ENCODE measurements around the gene MON2. TPM values are rescaled to one million over a fixed set of nuclear protein-coding genes. Genes with fewer than 3 reads are reported as not detected.
A peak's percentile ranks its signal among the peaks of the same experiment; 100 is the strongest.

Gene MON2
- total and polyA plus RNA-seq, 2 of the 13 experiments (the other 11 are each of a cell fraction or from before 2014, with no cell fraction given) = 10.5 to 24.8 TPM

DNA sequence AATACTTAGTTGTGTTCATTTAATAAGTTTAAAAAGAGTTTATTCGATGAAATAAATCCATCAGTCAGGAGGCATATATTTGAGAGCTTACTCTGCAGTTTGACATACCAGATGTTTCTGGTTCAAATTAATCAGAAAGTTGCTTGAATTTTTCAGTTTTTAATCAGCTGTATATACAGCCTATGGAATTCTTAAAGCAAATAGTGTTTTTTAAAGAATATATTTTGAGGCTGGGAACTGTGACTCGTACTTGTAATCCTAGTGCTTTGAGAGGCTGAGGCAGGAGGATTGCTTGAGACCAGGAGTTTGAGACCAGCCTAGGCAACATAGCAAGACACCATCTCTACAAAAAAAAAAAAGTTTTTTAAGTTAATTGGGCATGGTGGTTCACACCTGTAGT lies 112.1 kb downstream of the MON2 start (continued):
- TF ChIP-seq, protein P1, sequence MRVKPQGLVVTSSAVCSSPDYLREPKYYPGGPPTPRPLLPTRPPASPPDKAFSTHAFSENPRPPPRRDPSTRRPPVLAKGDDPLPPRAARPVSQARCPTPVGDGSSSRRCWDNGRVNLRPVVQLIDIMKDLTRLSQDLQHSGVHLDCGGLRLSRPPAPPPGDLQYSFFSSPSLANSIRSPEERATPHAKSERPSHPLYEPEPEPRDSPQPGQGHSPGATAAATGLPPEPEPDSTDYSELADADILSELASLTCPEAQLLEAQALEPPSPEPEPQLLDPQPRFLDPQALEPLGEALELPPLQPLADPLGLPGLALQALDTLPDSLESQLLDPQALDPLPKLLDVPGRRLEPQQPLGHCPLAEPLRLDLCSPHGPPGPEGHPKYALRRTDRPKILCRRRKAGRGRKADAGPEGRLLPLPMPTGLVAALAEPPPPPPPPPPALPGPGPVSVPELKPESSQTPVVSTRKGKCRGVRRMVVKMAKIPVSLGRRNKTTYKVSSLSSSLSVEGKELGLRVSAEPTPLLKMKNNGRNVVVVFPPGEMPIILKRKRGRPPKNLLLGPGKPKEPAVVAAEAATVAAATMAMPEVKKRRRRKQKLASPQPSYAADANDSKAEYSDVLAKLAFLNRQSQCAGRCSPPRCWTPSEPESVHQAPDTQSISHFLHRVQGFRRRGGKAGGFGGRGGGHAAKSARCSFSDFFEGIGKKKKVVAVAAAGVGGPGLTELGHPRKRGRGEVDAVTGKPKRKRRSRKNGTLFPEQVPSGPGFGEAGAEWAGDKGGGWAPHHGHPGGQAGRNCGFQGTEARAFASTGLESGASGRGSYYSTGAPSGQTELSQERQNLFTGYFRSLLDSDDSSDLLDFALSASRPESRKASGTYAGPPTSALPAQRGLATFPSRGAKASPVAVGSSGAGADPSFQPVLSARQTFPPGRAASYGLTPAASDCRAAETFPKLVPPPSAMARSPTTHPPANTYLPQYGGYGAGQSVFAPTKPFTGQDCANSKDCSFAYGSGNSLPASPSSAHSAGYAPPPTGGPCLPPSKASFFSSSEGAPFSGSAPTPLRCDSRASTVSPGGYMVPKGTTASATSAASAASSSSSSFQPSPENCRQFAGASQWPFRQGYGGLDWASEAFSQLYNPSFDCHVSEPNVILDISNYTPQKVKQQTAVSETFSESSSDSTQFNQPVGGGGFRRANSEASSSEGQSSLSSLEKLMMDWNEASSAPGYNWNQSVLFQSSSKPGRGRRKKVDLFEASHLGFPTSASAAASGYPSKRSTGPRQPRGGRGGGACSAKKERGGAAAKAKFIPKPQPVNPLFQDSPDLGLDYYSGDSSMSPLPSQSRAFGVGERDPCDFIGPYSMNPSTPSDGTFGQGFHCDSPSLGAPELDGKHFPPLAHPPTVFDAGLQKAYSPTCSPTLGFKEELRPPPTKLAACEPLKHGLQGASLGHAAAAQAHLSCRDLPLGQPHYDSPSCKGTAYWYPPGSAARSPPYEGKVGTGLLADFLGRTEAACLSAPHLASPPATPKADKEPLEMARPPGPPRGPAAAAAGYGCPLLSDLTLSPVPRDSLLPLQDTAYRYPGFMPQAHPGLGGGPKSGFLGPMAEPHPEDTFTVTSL (CRISPR knock-in tag; IDR thresholded peaks at IDR 0.05; ENCODE audit: borderline replicate concordance) = no peak
- no peak for TF ChIP-seq NCOR1 (IDR thresholded peaks at IDR 0.05; ENCODE audit: borderline replicate concordance, low read length)

DNA sequence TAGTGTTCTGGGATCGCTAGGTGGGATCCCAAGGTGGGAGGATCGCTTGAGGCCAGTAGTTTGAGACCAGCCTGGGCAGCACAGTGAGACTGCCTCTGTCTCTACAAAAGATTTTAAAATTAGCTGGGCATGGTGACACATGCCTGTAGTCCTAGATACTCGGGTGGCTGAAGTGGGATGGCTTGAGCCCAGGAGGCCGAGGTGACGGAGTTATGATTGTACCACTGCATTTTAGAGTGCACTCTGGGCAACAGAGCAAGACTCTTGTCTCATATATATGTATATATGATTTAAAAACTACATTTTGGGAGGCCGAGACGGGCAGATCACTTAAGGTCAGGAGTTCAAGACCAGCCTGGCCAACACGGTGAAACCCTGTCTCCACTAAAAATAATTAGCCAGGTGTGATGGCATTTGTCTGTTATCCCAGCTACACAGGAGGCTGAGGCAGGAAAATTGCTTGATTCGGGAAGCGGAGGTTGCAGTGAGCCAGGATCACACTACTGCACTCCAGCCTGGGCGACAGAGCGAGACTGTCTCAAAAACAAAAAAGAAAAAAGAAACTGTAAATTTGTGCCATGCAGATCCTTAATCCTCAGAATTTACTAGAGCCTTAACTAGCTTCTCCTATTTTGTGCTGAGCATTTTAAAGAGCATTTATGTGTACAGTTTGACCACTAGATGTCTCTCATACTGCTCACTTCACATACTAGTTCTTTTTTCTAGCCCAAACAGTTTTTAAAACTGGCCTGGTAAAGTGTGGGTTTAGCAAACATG lies 114.8 kb downstream of the MON2 start:
- POLR2A ChIA-PET = interaction anchor here (0.8 to 1.2 kb wide), 2 partner anchors 20 to 22 kb away, joined by 3 read pairs; no protein-coding TSS in a partner anchor
- TF ChIP-seq ZNF747 (CRISPR knock-in tag; IDR thresholded peaks at IDR 0.05; ENCODE audit: borderline replicate concordance) = no peak
- peak; percentile 76 for TF ChIP-seq STAG1 (CRISPR knock-in tag; IDR thresholded peaks at IDR 0.05)
- TF ChIP-seq GTF3A (CRISPR knock-in tag; conservative IDR thresholded peaks at IDR 0.05) = no peak
- no peak for TF ChIP-seq ZNF777 (CRISPR knock-in tag; IDR thresholded peaks at IDR 0.05)
- TF ChIP-seq KMT2B (CRISPR knock-in tag; IDR thresholded peaks at IDR 0.05) = 0 out of 2 replicates have a peak, but pooled peaks have one; percentile 12
- no peak for TF ChIP-seq JARID2 (CRISPR knock-in tag; IDR thresholded peaks at IDR 0.05; ENCODE audit: insufficient replicate concordance)
- TF ChIP-seq SMC3 (IDR thresholded peaks at IDR 0.05; ENCODE audit: low read length) = peak; percentile 75
- no peak for TF ChIP-seq MXD4 (CRISPR knock-in tag; IDR thresholded peaks at IDR 0.05)
- TF ChIP-seq HCFC1 (IDR thresholded peaks at IDR 0.05; ENCODE audit: low read depth, low read length) = no peak
- no peak for TF ChIP-seq TBP (CRISPR knock-in tag; IDR thresholded peaks at IDR 0.05)
- no peak for TF ChIP-seq KDM5A (IDR thresholded peaks at IDR 0.05; ENCODE audit: borderline replicate concordance, low read length)
- peak; percentile 51; the same call in 1 of the 2 replicates for TF ChIP-seq RAD21 (CRISPR knock-in tag; IDR thresholded peaks at IDR 0.05)
- TF ChIP-seq DPF2 (CRISPR knock-in tag; IDR thresholded peaks at IDR 0.05; ENCODE audit: borderline replicate concordance, low read depth) = no peak
- TF ChIP-seq NFE2 (CRISPR knock-in tag; IDR thresholded peaks at IDR 0.05) = no peak
- no peak for TF ChIP-seq ZNF326 (CRISPR knock-in tag; IDR thresholded peaks at IDR 0.05; ENCODE audit: borderline replicate concordance)
- no peak for TF ChIP-seq GPN1 (CRISPR knock-in tag; IDR thresholded peaks at IDR 0.05; ENCODE audit: borderline replicate concordance)
- TF ChIP-seq RARA (CRISPR knock-in tag; IDR thresholded peaks at IDR 0.05) = no peak

More for the DNA sequence above, 114.8 kb downstream of the MON2 start:
- H2AFZ ChIP-seq (ENCODE audit: low read length) = no peak overlapping the region
- no peaks in the 10 kb centered on the region for H3K27me3 ChIP-seq (ENCODE audit: control insufficient read depth in 1 of 2, insufficient read depth in 2 of 2, low read length in 2 of 2)
- no peaks in the 10 kb centered on the region for H4K20me1 ChIP-seq (ENCODE audit: insufficient read depth, low read length)
- intact Hi-C loops (cut with micrococcal nuclease; ENCODE audit: unreplicated experiment) = loop anchor here (1.0 to 2.0 kb wide), 3 partner anchors 213 to 488 kb away; no protein-coding TSS in a partner anchor
- H3K4me1 ChIP-seq (ENCODE audit: insufficient read depth, low read length) = no peaks in the 10 kb centered on the region
- H3K36me3 ChIP-seq (replicated peaks in 1 of 2; ENCODE audit: control insufficient read depth in 1 of 2, insufficient read depth in 2 of 2, low read length in 2 of 2) = peaks cover 0 to 4% of the 10 kb centered on the region in 2 experiments; a peak in 1 of 5 replicates
- WGBS (ENCODE audit: low lambda C conversion rate) = 91% methylated on average over 12 of the region's 12 CpGs
- H3K4me2 ChIP-seq (ENCODE audit: low read depth, low read length) = no peak overlapping the region
- peak; percentile 28 for DNase-seq (ENCODE audit: low spot score)
- BruUV-seq (replicated peaks) = no TSS peak
- no peaks in the 10 kb centered on the region for H3K79me2 ChIP-seq (ENCODE audit: insufficient read depth, low read length)
- H3K9me3 ChIP-seq (ENCODE audit: low read length) = no peaks in the 10 kb centered on the region
- peak; percentile 85 for ATAC-seq
- CTCF ChIA-PET (ENCODE audit: low intra/inter-chr PET ratio, low total read pairs) = interaction anchor here (1.2 to 2.5 kb wide), 3 partner anchors 212 to 487 kb away, joined by 3 to 23 read pairs (median 3); no protein-coding TSS in a partner anchor
- no peak overlapping the region for H3K4me3 ChIP-seq (replicated peaks in 1 of 3; ENCODE audit: insufficient read depth in 1 of 3, low read depth in 2 of 3, low read length in 3 of 3)
- H3K9ac ChIP-seq (ENCODE audit: insufficient read depth, low read depth, low read length) = no peak overlapping the region
- peak; percentile 69 for FAIRE-seq
- H3K27ac ChIP-seq (ENCODE audit: extremely low read length, insufficient read depth, low read length) = no peak overlapping the region
- in situ Hi-C loops (cut with HindIII; ENCODE audit: extremely low pct_ligation_motif_present, low pct_unique_long_range_greater_than_20kb) = loop anchor here (25.0 kb wide), 1 partner anchor 481 kb away; no protein-coding TSS in a partner anchor
